Measurements from ENCODE around the gene PRKG1. TPM values are rescaled to one million over a fixed set of nuclear protein-coding genes. Genes with fewer than 3 reads are reported as not detected.
A peak's percentile ranks its signal among the peaks of the same experiment; 100 is the strongest.

Gene PRKG1
- total RNA-seq, 2 donors from 2014 or later, result 145 to 381 TPM

DNA sequence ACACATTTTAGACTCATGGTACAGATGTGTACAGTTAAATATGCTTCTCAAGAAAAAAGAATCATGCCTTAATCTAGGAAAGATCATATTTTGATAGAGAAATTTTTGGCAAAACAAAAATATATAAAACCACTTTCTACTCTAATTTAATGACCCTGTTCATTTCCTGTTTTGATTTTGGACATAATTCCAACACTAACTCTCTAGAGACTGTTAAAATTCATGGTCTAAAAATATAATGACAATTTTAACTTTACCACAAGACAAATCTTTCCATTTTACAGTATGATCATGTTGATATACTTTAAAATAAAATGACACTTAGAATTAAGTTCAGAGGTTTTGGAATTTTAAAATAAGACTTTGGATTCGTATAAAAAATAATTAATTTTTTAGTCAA, 45.2 kb downstream of the PRKG1 start:
- no peak for DNase-seq (ENCODE audit: low spot score)
- ATAC-seq (ENCODE audit: insufficient number of reproducible peaks, low FRiP score, low read depth), result no peak
- H3K9me3 ChIP-seq, result no peaks in the 10 kb centered on the region
- peak overlapping the region in 1 of 2 donors; percentile 16 for H3K27ac ChIP-seq
- no peaks in the 10 kb centered on the region for H3K36me3 ChIP-seq
- no peaks in the 10 kb centered on the region for H3K27me3 ChIP-seq (replicated peaks; ENCODE audit: insufficient read depth)
- no peak for TF ChIP-seq CTCF (IDR thresholded peaks at IDR 0.05)
- no peak overlapping the region for H3K4me3 ChIP-seq
- H3K4me1 ChIP-seq (ENCODE audit: control insufficient read depth in 1 of 2, low read depth in 2 of 2), result peaks cover 7 to 61% of the 10 kb centered on the region in 2 donors

DNA sequence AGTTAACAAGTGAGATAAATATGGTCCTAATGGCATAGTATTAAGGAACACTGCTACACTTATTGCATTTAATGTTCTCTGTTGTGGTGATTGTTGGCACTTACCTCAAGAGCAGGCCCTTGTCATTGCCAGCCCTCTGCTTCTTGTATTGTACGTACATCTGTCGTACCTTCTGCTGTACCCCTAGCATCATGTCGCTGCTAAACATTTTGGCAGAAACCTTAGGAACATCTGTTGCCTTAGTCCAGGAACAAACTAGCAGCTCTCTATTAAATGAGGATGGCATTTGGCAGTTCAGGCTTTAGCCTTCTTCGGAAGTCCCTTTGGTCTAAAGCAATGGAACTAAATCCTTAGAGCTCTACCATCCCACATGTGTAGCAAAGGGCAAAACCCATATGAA, 47.6 kb downstream of the PRKG1 start:
- Histone ChIP-seq H3K27ac (no peak overlapping the region), H3K9me3 (no peaks in the 10 kb centered on the region), H3K4me3 (no peak overlapping the region), H3K4me1 (ENCODE audit: control insufficient read depth in 1 of 2, low read depth in 2 of 2) (peaks cover 7 to 45% of the 10 kb centered on the region in 2 donors), H3K36me3 (no peaks in the 10 kb centered on the region), H3K27me3 (replicated peaks; ENCODE audit: insufficient read depth) (no peaks in the 10 kb centered on the region)
- DNase-seq (ENCODE audit: low spot score), result no peak
- no peak for ATAC-seq (ENCODE audit: insufficient number of reproducible peaks, low FRiP score, low read depth)
- TF ChIP-seq CTCF (IDR thresholded peaks at IDR 0.05), result no peak

GRCh38 chr10:51124852-51125251, 50.6 kb downstream of the PRKG1 start:
- DNase-seq (ENCODE audit: low spot score), result no peak
- no peak overlapping the region for H3K4me3 ChIP-seq
- H3K27ac ChIP-seq, result no peak overlapping the region
- no peaks in the 10 kb centered on the region for H3K27me3 ChIP-seq (replicated peaks; ENCODE audit: insufficient read depth)
- ATAC-seq (ENCODE audit: insufficient number of reproducible peaks, low FRiP score, low read depth), result no peak
- H3K4me1 ChIP-seq (ENCODE audit: control insufficient read depth in 1 of 2, low read depth in 2 of 2), result peaks cover 2 to 15% of the 10 kb centered on the region in 2 donors
- H3K36me3 ChIP-seq, result no peaks in the 10 kb centered on the region
- H3K9me3 ChIP-seq, result no peaks in the 10 kb centered on the region
- TF ChIP-seq CTCF (IDR thresholded peaks at IDR 0.05), result no peak

- ATAC-seq (ENCODE audit: insufficient number of reproducible peaks, low FRiP score, low read depth) (no peak), DNase-seq (ENCODE audit: low spot score) (no peak)
- Histone ChIP-seq H3K4me3 (no peak overlapping the region), H3K36me3 (no peaks in the 10 kb centered on the region), H3K4me1 (ENCODE audit: control insufficient read depth in 1 of 2, low read depth in 2 of 2) (peaks cover 0 to 8% of the 10 kb centered on the region in 2 donors), H3K27ac (no peak overlapping the region), H3K27me3 (replicated peaks; ENCODE audit: insufficient read depth) (no peaks in the 10 kb centered on the region), H3K9me3 (no peaks in the 10 kb centered on the region)
- TF ChIP-seq CTCF (IDR thresholded peaks at IDR 0.05), result no peak
Observed at GRCh38 chr10:51125518-51125917, 51.2 kb downstream of the PRKG1 start.

DNA sequence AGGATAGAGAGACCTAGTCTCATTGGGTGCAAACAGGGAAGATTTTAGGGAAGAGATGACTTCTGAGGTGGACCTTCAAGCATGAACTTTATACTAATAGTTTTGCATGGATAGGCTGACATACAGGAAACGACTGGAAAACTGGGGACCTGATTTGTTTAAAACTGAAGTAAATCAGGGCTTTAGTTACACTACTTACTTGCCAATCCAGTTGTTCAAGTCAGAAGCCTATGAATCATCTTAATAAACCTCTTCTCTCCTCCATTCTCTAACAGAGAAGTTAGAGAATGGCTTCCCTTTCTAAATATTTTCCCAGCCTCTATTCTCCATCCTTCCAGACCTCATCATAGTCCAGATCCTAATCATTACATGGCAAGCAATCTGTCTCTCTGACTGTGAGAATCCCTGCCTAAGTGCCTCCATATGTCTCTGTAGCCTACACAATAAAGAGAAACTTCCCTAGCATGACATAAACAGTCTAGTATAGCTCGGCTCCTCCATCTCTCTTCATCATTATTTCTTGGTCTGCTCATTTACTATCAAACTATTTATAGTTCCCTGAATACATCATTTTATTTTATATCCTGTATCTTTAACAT, 55.8 kb downstream of the PRKG1 start:
- Histone ChIP-seq H3K4me1 (ENCODE audit: control insufficient read depth in 1 of 2, low read depth in 2 of 2) (peaks cover 4 to 23% of the 10 kb centered on the region in 2 donors), H3K36me3 (no peaks in the 10 kb centered on the region), H3K9me3 (no peaks in the 10 kb centered on the region), H3K27ac (no peak overlapping the region), H3K27me3 (replicated peaks; ENCODE audit: insufficient read depth) (no peaks in the 10 kb centered on the region), H3K4me3 (no peak overlapping the region)
- no peak for TF ChIP-seq CTCF (IDR thresholded peaks at IDR 0.05)
- no peak for DNase-seq (ENCODE audit: low spot score)
- ATAC-seq (ENCODE audit: insufficient number of reproducible peaks, low FRiP score, low read depth), result no peak

All from thoracic aorta (tissue), 2 donors.